WERI-Rb-1 (cell line): Measurements from ENCODE around the gene NOLC1.
A peak's percentile ranks its signal among the peaks of the same experiment; 100 is the strongest.

Experiments
- DNase-seq: peaks from one replicate; pipeline ENCODE4 v3.0.0-alpha.2; 2020
- H3K27ac ChIP-seq: fragments of 250-450 bp; sonication (Bioruptor Pico); 2 replicates; pipeline ENCODE4 v1.5.1; 2020; ENCODE audit warnings: mild to moderate bottlenecking, moderate library complexity
- H3K27me3 ChIP-seq: fragments of 250-450 bp; sonication (Bioruptor Pico); 2 replicates; pipeline ENCODE4 v1.5.1; 2021; ENCODE audit warnings: mild to moderate bottlenecking, low read depth, moderate library complexity; ENCODE audit not compliant: insufficient read depth, severe bottlenecking
- H3K36me3 ChIP-seq: fragments of 250-450 bp; sonication (Bioruptor Pico); 2 replicates; pipeline ENCODE4 v1.5.1; 2020; ENCODE audit warnings: mild to moderate bottlenecking, moderate library complexity
- H3K4me3 ChIP-seq: 2 replicates; pipeline ENCODE4 v1.5.1; 2011; ENCODE audit warnings: low read depth, mild to moderate bottlenecking, control low read depth, low read length
- H3K9me3 ChIP-seq: fragments of 250-450 bp; sonication (Bioruptor Pico); 2 replicates; pipeline ENCODE4 v1.5.1; 2021; ENCODE audit warnings: mild to moderate bottlenecking, moderate library complexity; ENCODE audit not compliant: severe bottlenecking
- CTCF ChIP-seq: IDR thresholded peaks from 2 replicates; pipeline ENCODE4 v1.5.1; 2011; ENCODE audit warnings: low read depth, mild to moderate bottlenecking, control low read depth, inconsistent platforms, low read length

Gene NOLC1

DNA sequence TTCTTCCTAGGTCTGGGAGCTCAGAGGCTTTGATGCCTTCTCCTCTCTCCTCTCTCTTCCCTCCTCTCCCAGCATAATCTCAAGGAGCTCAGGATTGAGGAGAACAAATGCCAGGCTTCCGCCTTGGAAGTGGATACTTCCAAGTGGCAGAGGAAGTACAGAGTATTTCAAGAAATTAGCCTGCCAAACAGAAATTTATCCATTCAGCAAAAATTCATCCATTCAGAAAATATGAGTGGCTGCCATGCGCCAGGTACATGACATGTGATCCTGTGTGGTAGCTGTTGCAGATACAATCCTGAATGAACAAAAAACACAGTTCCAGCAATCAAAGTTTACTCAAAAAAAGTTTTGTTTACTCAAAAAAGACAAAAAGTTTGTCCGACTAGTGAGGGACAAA is 18.4 kb downstream of the NOLC1 start:
- no peak for TF ChIP-seq CTCF
- Histone ChIP-seq H3K36me3 (no peaks in the 10 kb centered on the region), H3K9me3 (no peaks in the 10 kb centered on the region), H3K27ac (no peak overlapping the region), H3K4me3 (no peak overlapping the region), H3K27me3 (no peaks in the 10 kb centered on the region)
- DNase-seq: no peak

DNA sequence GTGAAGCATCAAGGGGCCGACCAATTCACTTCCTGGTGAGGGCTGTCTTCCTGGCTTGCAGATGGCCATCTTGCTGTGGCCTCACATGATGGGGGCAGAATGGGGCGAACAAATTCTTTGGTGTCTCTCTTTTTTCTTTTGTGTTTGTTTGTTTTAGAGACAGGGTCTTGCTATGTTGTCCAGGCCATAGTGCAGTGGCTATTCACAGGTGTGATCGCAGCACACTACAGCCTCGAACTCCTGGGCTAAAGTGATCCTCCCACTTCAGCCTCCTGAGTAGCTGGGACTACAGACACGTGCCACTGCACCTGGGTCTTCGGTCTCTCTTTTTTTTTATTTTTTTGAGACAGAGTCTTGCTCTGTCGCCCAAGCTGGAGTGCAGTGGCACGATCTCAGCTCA is 20.1 kb downstream of the NOLC1 start:
- Histone ChIP-seq H3K27me3 (no peaks in the 10 kb centered on the region), H3K36me3 (no peaks in the 10 kb centered on the region), H3K9me3 (no peaks in the 10 kb centered on the region)

DNA sequence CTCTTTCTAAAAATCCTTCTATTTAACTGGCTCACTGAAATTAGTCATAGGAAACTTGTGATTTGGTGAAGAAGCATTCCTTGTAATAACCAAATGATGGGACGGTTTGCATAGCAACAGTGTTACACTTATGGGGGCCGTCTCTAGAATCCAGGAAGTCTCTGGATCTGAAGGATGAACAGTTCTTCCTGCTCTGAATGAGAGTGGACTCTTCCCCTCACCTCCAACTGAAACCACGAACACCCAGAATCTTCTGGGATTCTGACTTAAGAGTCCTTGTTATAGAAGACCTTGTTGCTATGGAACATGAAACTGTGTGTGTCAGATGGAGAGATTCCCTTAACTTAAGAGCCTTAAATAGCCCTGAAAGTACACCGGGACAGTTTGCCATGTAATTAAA is 23.2 kb downstream of the NOLC1 start:
- H3K27me3 ChIP-seq: no peaks in the 10 kb centered on the region
- no peaks in the 10 kb centered on the region for H3K36me3 ChIP-seq
- no peaks in the 10 kb centered on the region for H3K9me3 ChIP-seq
- TF ChIP-seq CTCF: no peak
- no peak overlapping the region for H3K4me3 ChIP-seq
- no peak overlapping the region for H3K27ac ChIP-seq
- no peak for DNase-seq

More for the DNA sequence above, 20.1 kb downstream of the NOLC1 start:
- DNase-seq: no peak
- Histone ChIP-seq H3K4me3 (no peak overlapping the region), H3K27ac (no peak overlapping the region)
- no peak for TF ChIP-seq CTCF

GRCh38 chr10:102184606-102185005 is 32.4 kb downstream of the NOLC1 start:
- TF ChIP-seq CTCF: no peak
- no peaks in the 10 kb centered on the region for H3K27me3 ChIP-seq
- no peaks in the 10 kb centered on the region for H3K36me3 ChIP-seq
- no peak overlapping the region for H3K4me3 ChIP-seq
- no peak for DNase-seq
- H3K9me3 ChIP-seq: peaks cover 5% of the 10 kb centered on the region
- no peak overlapping the region for H3K27ac ChIP-seq

DNA sequence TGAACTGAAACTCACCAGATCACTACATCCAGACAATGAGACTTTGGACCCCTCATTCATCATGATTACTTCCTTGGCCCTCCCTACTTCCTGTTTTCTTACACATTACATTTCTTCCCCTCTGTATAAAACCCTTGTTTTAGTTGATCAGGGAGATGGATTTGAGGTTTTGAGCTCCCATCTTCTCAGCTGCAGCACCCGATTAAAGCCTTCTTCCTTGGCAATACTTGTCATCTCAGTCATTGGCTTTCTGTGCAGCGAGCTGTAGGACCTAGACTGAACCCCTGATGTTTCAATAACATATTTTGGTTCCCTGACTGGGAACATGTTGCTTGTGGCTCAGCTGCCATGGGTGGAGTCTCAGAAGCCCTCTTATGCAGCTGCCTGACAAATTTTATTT is 33.1 kb downstream of the NOLC1 start:
- no peak for TF ChIP-seq CTCF
- H3K4me3 ChIP-seq: no peak overlapping the region
- no peaks in the 10 kb centered on the region for H3K36me3 ChIP-seq
- peaks cover 5% of the 10 kb centered on the region for H3K9me3 ChIP-seq
- no peaks in the 10 kb centered on the region for H3K27me3 ChIP-seq
- H3K27ac ChIP-seq: no peak overlapping the region
- DNase-seq: no peak

GRCh38 chr10:102185811-102186527 is 33.8 kb downstream of the NOLC1 start:
- peak overlapping the region; percentile 27 for H3K4me3 ChIP-seq
- peak; percentile 29 for DNase-seq
- H3K36me3 ChIP-seq: no peaks in the 10 kb centered on the region
- TF ChIP-seq CTCF: no peak
- H3K27ac ChIP-seq: peak overlapping the region; percentile 58
- no peaks in the 10 kb centered on the region for H3K27me3 ChIP-seq
- peaks cover 5% of the 10 kb centered on the region for H3K9me3 ChIP-seq
